Neuronal stem cell (in vitro differentiated cells): ENCODE data around the gene HMGCR. TPM values are rescaled to one million over a fixed set of nuclear protein-coding genes. Genes with fewer than 3 reads are reported as not detected.
A peak's percentile ranks its signal among the peaks of the same experiment; 100 is the strongest.
"Not testable (repeated sequence)": the region's sequence is repeated elsewhere in the genome, so short reads cannot be mapped to it uniquely, and the experiment has no call there.

Source experiments
- DNase-seq: peaks from one replicate; pipeline ENCODE4 v3.0.0-alpha.2; 2013; ENCODE audit warnings: low spot score
- H2AFZ ChIP-seq: one replicate; pipeline ENCODE4 v1.6.1; 2013; ENCODE audit warnings: mild to moderate bottlenecking, low read length, inconsistent platforms
- H2AK5ac ChIP-seq: 2 replicates; pipeline ENCODE4 v1.6.1; 2013; ENCODE audit warnings: low read depth, mild to moderate bottlenecking, inconsistent platforms, low read length, moderate library complexity, mixed read lengths
- H2BK120ac ChIP-seq: 2 replicates; pipeline ENCODE4 v1.6.1; 2013; ENCODE audit warnings: low read depth, mild to moderate bottlenecking, inconsistent platforms, low read length, moderate library complexity, mixed read lengths
- H2BK12ac ChIP-seq: one replicate; pipeline ENCODE4 v1.6.1; 2013; ENCODE audit warnings: low read length, inconsistent platforms
- H2BK15ac ChIP-seq: 2 replicates; pipeline ENCODE4 v1.6.1; 2013; ENCODE audit warnings: mild to moderate bottlenecking, low read length, inconsistent platforms, mixed read lengths
- H2BK5ac ChIP-seq: one replicate; pipeline ENCODE4 v1.6.1; 2013; ENCODE audit warnings: inconsistent platforms, mild to moderate bottlenecking, low read length, moderate library complexity
- H3K14ac ChIP-seq: one replicate; pipeline ENCODE4 v1.6.1; 2013; ENCODE audit warnings: low read length, inconsistent platforms
- H3K18ac ChIP-seq: 2 replicates; pipeline ENCODE4 v1.6.1; 2013; ENCODE audit warnings: low read length, inconsistent platforms
- H3K23ac ChIP-seq: 2 replicates; pipeline ENCODE4 v1.6.1; 2013; ENCODE audit warnings: low read depth, mild to moderate bottlenecking, mixed read lengths, low read length, inconsistent platforms; ENCODE audit not compliant: poor library complexity
- H3K27ac ChIP-seq: replicated peaks from 3 replicates; pipeline ENCODE4 v1.5.1; 2013; ENCODE audit warnings: low read length, inconsistent platforms
- H3K27me3 ChIP-seq, 3 experiments: 2 replicates each; pipeline ENCODE4 v1.6.1; 2013; ENCODE audit warnings: low read length in 3 of 3, mild to moderate bottlenecking in 2 of 3, inconsistent platforms in 1 of 3, low read depth in 1 of 3, mixed read lengths in 1 of 3, moderate library complexity in 1 of 3; ENCODE audit not compliant: control insufficient read depth in 3 of 3, insufficient read depth in 3 of 3
- H3K36me3 ChIP-seq, 2 donors: replicated peaks in 1 of 2; 2 replicates each; pipeline ENCODE4 v1.6.1; 2013; ENCODE audit warnings: low read length in 2 of 2; ENCODE audit not compliant: control insufficient read depth in 2 of 2, insufficient read depth in 2 of 2
- H3K4ac ChIP-seq: 2 replicates; pipeline ENCODE4 v1.6.1; 2013; ENCODE audit warnings: inconsistent platforms, mild to moderate bottlenecking, low read length, moderate library complexity
- H3K4me1 ChIP-seq, 2 donors: 1 replicate in 1 of 2; 2 replicates in 1 of 2; pipeline ENCODE4 v1.6.1; 2013; ENCODE audit warnings: low read length in 2 of 2, low read depth in 1 of 2; ENCODE audit not compliant: control insufficient read depth in 2 of 2, insufficient read depth in 1 of 2
- H3K4me2 ChIP-seq: one replicate; pipeline ENCODE4 v1.6.1; 2013; ENCODE audit warnings: mild to moderate bottlenecking, low read length, inconsistent platforms; ENCODE audit not compliant: insufficient read depth, poor library complexity, severe bottlenecking
- H3K4me3 ChIP-seq, 2 donors: 2 replicates each; pipeline ENCODE4 v1.5.1; 2013; ENCODE audit warnings: low read length in 2 of 2, mild to moderate bottlenecking in 2 of 2, inconsistent platforms in 1 of 2, moderate library complexity in 1 of 2
- H3K79me1 ChIP-seq: one replicate; pipeline ENCODE4 v1.6.1; 2013; ENCODE audit warnings: low read depth, mild to moderate bottlenecking, inconsistent platforms, low read length, moderate library complexity
- H3K9ac ChIP-seq: one replicate; pipeline ENCODE4 v1.6.1; 2013; ENCODE audit warnings: mild to moderate bottlenecking, low read depth, low read length, inconsistent platforms; ENCODE audit not compliant: poor library complexity
- H3K9me3 ChIP-seq, 2 donors: replicated peaks in 1 of 2; 2 replicates each; pipeline versions ENCODE3 to v1.6.1; 2013; ENCODE audit warnings: low read length in 2 of 2, mild to moderate bottlenecking in 2 of 2, inconsistent platforms in 1 of 2, low read depth in 1 of 2, mixed read lengths in 1 of 2, moderate library complexity in 1 of 2; ENCODE audit not compliant: control insufficient read depth in 2 of 2, insufficient read depth in 1 of 2
- H4K8ac ChIP-seq: one replicate; pipeline ENCODE4 v1.6.1; 2013; ENCODE audit warnings: low read depth, mild to moderate bottlenecking, inconsistent platforms, low read length, moderate library complexity
- H4K91ac ChIP-seq: one replicate; pipeline ENCODE4 v1.6.1; 2013; ENCODE audit warnings: low read length, low read depth, mild to moderate bottlenecking, inconsistent platforms; ENCODE audit not compliant: poor library complexity
- WGBS, 2 donors: extraction: QIAGEN DNeasy Blood & Tissue Kit; methylation state at CpG; one replicate each; pipeline ENCODE4 v1.1.7; 2013; ENCODE audit warnings: missing lambda C conversion rate in 2 of 2, mixed read lengths in 1 of 2; ENCODE audit not compliant: insufficient read length in 2 of 2, insufficient replicate concordance in 1 of 2; ENCODE audit errors: extremely low coverage in 2 of 2; 5-methylcytosine and 5-hydroxymethylcytosine counted together
- polyA plus RNA-seq, 2 experiments: library from polyadenylated mRNA; stranded (reverse); fragments of 200-250 nt; gene quantifications; one replicate each; pipeline ENCODE4 v1.2.3, GENCODE V29; 2013

Gene HMGCR
- 141 TPM for polyA plus RNA-seq (2013, experiment 1 of 2)
- 144 TPM for polyA plus RNA-seq (2013, experiment 2 of 2)

- peak within 1 kb of the TSS; percentile 33 for H3K14ac ChIP-seq
- H4K8ac ChIP-seq: no peak within 1 kb of the TSS
- peak within 1 kb of the TSS; percentile 86 for H3K27ac ChIP-seq
- H2BK12ac ChIP-seq: peak within 1 kb of the TSS; percentile 82
- peak within 1 kb of the TSS; percentile 96 for H2BK5ac ChIP-seq
- H2BK15ac ChIP-seq: peak within 1 kb of the TSS; percentile 94
- no peaks in the 10 kb centered on the region for H3K27me3 ChIP-seq
- H2AK5ac ChIP-seq: peak within 1 kb of the TSS; percentile 94
- H3K79me1 ChIP-seq: no peaks in the 10 kb centered on the region
- peak within 1 kb of the TSS; percentile 97 to 98 for H3K4me3 ChIP-seq
- no peaks in the 10 kb centered on the region for H3K9me3 ChIP-seq
- peak within 1 kb of the TSS; percentile 99 for H3K18ac ChIP-seq
- peak within 1 kb of the TSS; percentile 72 for H3K4me2 ChIP-seq
- H3K9ac ChIP-seq: peak within 1 kb of the TSS; percentile 97
- H2BK120ac ChIP-seq: no peak within 1 kb of the TSS
- H3K23ac ChIP-seq: peak within 1 kb of the TSS; percentile 96
- H3K4me1 ChIP-seq: peaks cover 2 to 12% of the 10 kb centered on the region in 2 donors
- H3K4ac ChIP-seq: no peak within 1 kb of the TSS
- WGBS, 2 donors: no CpG with 5 or more reads among the region's 56 CpGs
- peak within 1 kb of the TSS; percentile 68 for H2AFZ ChIP-seq
- peak within 1 kb of the TSS; percentile 43 for H4K91ac ChIP-seq
- peak; percentile 99 for DNase-seq
- peaks cover 0 to 33% of the 10 kb centered on the region in 2 donors for H3K36me3 ChIP-seq
These were observed at the start of gene HMGCR for GRCh38 chr5:75336615-75337336. HMGCR (plus strand) TSS chr5:75337220; CDS start chr5:75342606, 5,386 bp downstream.

- not testable (repeated sequence) for H2AFZ ChIP-seq, H3K18ac ChIP-seq, H3K27me3 ChIP-seq, H3K4me3 ChIP-seq, H2BK12ac ChIP-seq, H3K14ac ChIP-seq, H3K27ac ChIP-seq, H2BK15ac ChIP-seq, H4K8ac ChIP-seq, DNase-seq, H2BK120ac ChIP-seq, H3K4ac ChIP-seq, H3K36me3 ChIP-seq, H4K91ac ChIP-seq, H3K4me2 ChIP-seq, H2AK5ac ChIP-seq, H3K9ac ChIP-seq, H3K4me1 ChIP-seq, H3K9me3 ChIP-seq, H3K79me1 ChIP-seq, H3K23ac ChIP-seq, H2BK5ac ChIP-seq
- WGBS, 2 donors: no CpG with 5 or more reads among the region's 3 CpGs
These were observed 45.2 kb upstream of the HMGCR start for GRCh38 chr5:75291844-75292243.

- H2BK12ac ChIP-seq: no peak overlapping the region
- no peak overlapping the region for H3K27ac ChIP-seq
- H3K27me3 ChIP-seq: no peaks in the 10 kb centered on the region
- H4K8ac ChIP-seq: no peak overlapping the region
- no peaks in the 10 kb centered on the region for H3K79me1 ChIP-seq
- no peak overlapping the region for H3K14ac ChIP-seq
- no peak for DNase-seq
- H4K91ac ChIP-seq: no peak overlapping the region
- H2BK15ac ChIP-seq: no peak overlapping the region
- H2BK5ac ChIP-seq: no peak overlapping the region
- no peaks in the 10 kb centered on the region for H3K9me3 ChIP-seq
- no peak overlapping the region for H2AK5ac ChIP-seq
- H3K4me2 ChIP-seq: no peak overlapping the region
- no peak overlapping the region for H2AFZ ChIP-seq
- no peaks in the 10 kb centered on the region for H3K4me1 ChIP-seq
- H2BK120ac ChIP-seq: no peak overlapping the region
- no peak overlapping the region for H3K18ac ChIP-seq
- no peak overlapping the region for H3K4me3 ChIP-seq
- no peaks in the 10 kb centered on the region for H3K36me3 ChIP-seq
- no peak overlapping the region for H3K23ac ChIP-seq
- no peak overlapping the region for H3K4ac ChIP-seq
- no peak overlapping the region for H3K9ac ChIP-seq
These were observed 36.9 kb upstream of the HMGCR start for GRCh38 chr5:75300084-75300483.

GRCh38 chr5:75303419-75303818 lies 33.6 kb upstream of the HMGCR start:
- no peak overlapping the region for H2BK120ac ChIP-seq
- no peaks in the 10 kb centered on the region for H3K9me3 ChIP-seq
- H4K91ac ChIP-seq: no peak overlapping the region
- no peak overlapping the region for H4K8ac ChIP-seq
- no peak overlapping the region for H3K4me3 ChIP-seq
- H3K27me3 ChIP-seq: no peaks in the 10 kb centered on the region
- WGBS, 2 donors: no CpG with 5 or more reads among the region's 4 CpGs
- no peaks in the 10 kb centered on the region for H3K79me1 ChIP-seq
- H2BK12ac ChIP-seq: no peak overlapping the region
- H3K9ac ChIP-seq: no peak overlapping the region
- H3K4ac ChIP-seq: no peak overlapping the region
- H2AFZ ChIP-seq: no peak overlapping the region
- no peak for DNase-seq
- no peaks in the 10 kb centered on the region for H3K4me1 ChIP-seq
- no peak overlapping the region for H2BK15ac ChIP-seq
- H3K23ac ChIP-seq: no peak overlapping the region
- H3K18ac ChIP-seq: no peak overlapping the region
- no peak overlapping the region for H3K27ac ChIP-seq
- H3K14ac ChIP-seq: no peak overlapping the region
- H2BK5ac ChIP-seq: no peak overlapping the region
- no peak overlapping the region for H2AK5ac ChIP-seq
- no peaks in the 10 kb centered on the region for H3K36me3 ChIP-seq
- no peak overlapping the region for H3K4me2 ChIP-seq
